Measurements from ENCODE around the gene CEL. TPM values are rescaled to one million over a fixed set of nuclear protein-coding genes. Genes with fewer than 3 reads are reported as not detected.
"Not testable (repeated sequence)": the region's sequence is repeated elsewhere in the genome, so short reads cannot be mapped to it uniquely, and the experiment has no call there.

Gene CEL
- total and polyA plus RNA-seq, 11 donors = 0.61 to 4.0 (median 2.3) TPM

GRCh38 chr9:133040892-133041479, 20.8 kb upstream of the CEL start:
- peak in 2 of 5 donors; percentile 61 to 67 for DNase-seq
- peaks cover 2 to 48% (median 44%) of the 10 kb centered on the region in 9 donors for H3K36me3 ChIP-seq
- not testable (repeated sequence) for H3K27ac ChIP-seq, H3K27me3 ChIP-seq, H3K4me1 ChIP-seq, H3K4me3 ChIP-seq, ATAC-seq, H3K9me3 ChIP-seq
- intact Hi-C loops (cut with DNase I) = loop anchor here in 4 of 10 donors (5.0 to 10.0 kb wide), 3 partner anchors 61 to 106 kb away; no protein-coding TSS in a partner anchor
- WGBS, 4 donors = 76 to 89% (median 87%) methylated on average over 12 of the region's 12 CpGs
- TF ChIP-seq, protein P1, sequence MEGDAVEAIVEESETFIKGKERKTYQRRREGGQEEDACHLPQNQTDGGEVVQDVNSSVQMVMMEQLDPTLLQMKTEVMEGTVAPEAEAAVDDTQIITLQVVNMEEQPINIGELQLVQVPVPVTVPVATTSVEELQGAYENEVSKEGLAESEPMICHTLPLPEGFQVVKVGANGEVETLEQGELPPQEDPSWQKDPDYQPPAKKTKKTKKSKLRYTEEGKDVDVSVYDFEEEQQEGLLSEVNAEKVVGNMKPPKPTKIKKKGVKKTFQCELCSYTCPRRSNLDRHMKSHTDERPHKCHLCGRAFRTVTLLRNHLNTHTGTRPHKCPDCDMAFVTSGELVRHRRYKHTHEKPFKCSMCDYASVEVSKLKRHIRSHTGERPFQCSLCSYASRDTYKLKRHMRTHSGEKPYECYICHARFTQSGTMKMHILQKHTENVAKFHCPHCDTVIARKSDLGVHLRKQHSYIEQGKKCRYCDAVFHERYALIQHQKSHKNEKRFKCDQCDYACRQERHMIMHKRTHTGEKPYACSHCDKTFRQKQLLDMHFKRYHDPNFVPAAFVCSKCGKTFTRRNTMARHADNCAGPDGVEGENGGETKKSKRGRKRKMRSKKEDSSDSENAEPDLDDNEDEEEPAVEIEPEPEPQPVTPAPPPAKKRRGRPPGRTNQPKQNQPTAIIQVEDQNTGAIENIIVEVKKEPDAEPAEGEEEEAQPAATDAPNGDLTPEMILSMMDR (IDR thresholded peaks at IDR 0.05) = peak; percentile 40 to 65 (median 50)

GRCh38 chr9:133041958-133042357, 19.8 kb upstream of the CEL start:
- Histone ChIP-seq H3K36me3 (peaks cover 2 to 57% (median 54%) of the 10 kb centered on the region in 9 donors), H3K9me3 (no peaks in the 10 kb centered on the region), H3K4me3 (no peak overlapping the region), H3K4me1 (peaks cover 0 to 6% (median 0%) of the 10 kb centered on the region in 12 donors), H3K27ac (no peak overlapping the region), H3K27me3 (no peaks in the 10 kb centered on the region)
- DNase-seq (no peak), ATAC-seq (no peak)
- 87 to 95% (median 95%) methylated on average over 8 to 9 of the region's 9 CpGs for WGBS, 4 donors
- intact Hi-C loops (cut with DNase I) = loop anchor here in 4 of 10 donors (5.0 to 10.0 kb wide), 3 partner anchors 60 to 105 kb away; no protein-coding TSS in a partner anchor
- TF ChIP-seq, protein P1 (IDR thresholded peaks at IDR 0.05) = no peak
- TF ChIP-seq POLR2A (IDR thresholded peaks at IDR 0.05) = no peak

GRCh38 chr9:133042676-133043075, 19.1 kb upstream of the CEL start:
- 79 to 89% (median 84%) methylated on average over 8 of the region's 8 CpGs for WGBS, 4 donors
- DNase-seq (no peak), ATAC-seq (no peak)
- no peak for TF ChIP-seq POLR2A (IDR thresholded peaks at IDR 0.05)
- TF ChIP-seq, protein P1 (IDR thresholded peaks at IDR 0.05) = no peak
- peaks cover 0 to 6% (median 0%) of the 10 kb centered on the region in 12 donors for H3K4me1 ChIP-seq
- no peak overlapping the region for H3K27ac ChIP-seq
- peaks cover 2 to 64% (median 61%) of the 10 kb centered on the region in 9 donors for H3K36me3 ChIP-seq
- H3K27me3 ChIP-seq = no peaks in the 10 kb centered on the region
- no peak overlapping the region for H3K4me3 ChIP-seq
- intact Hi-C loops (cut with DNase I) = loop anchor here in 4 of 10 donors (5.0 to 10.0 kb wide), 3 partner anchors 60 to 105 kb away; no protein-coding TSS in a partner anchor
- H3K9me3 ChIP-seq = no peaks in the 10 kb centered on the region

- Histone ChIP-seq H3K9me3 (no peaks in the 10 kb centered on the region), H3K4me1 (peaks cover 0 to 6% (median 0%) of the 10 kb centered on the region in 12 donors), H3K4me3 (no peak overlapping the region), H3K27ac (no peak overlapping the region), H3K27me3 (no peaks in the 10 kb centered on the region), H3K36me3 (peaks cover 2 to 73% (median 67%) of the 10 kb centered on the region in 9 donors)
- DNase-seq (no peak), ATAC-seq (no peak)
- intact Hi-C loops (cut with DNase I) = loop anchor here in 4 of 10 donors (5.0 to 10.0 kb wide), 3 partner anchors 59 to 104 kb away; no protein-coding TSS in a partner anchor
- 96 to 97% (median 96%) methylated on average over 15 to 16 of the region's 16 CpGs for WGBS, 4 donors
- TF ChIP-seq, protein P1 (IDR thresholded peaks at IDR 0.05) = no peak
- no peak for TF ChIP-seq POLR2A (IDR thresholded peaks at IDR 0.05)
These were observed 18.2 kb upstream of the CEL start for GRCh38 chr9:133043449-133044035.
